KMS-11 (cell line): ENCODE measurements around the gene MACROD2.

ENCODE experiments used
- H2AFZ ChIP-seq: fragments of 200-600 bp; sonication (generic); 2 replicates; pipeline ENCODE4 v1.6.1; 2016; ENCODE audit warnings: antibody characterized with exemption, mixed run types, low read depth
- H3K27ac ChIP-seq: fragments of 200-600 bp; sonication (generic); 2 replicates; pipeline ENCODE4 v1.6.1; 2016; ENCODE audit warnings: mild to moderate bottlenecking, mixed run types
- H3K27me3 ChIP-seq: fragments of 200-600 bp; sonication (generic); 2 replicates; pipeline ENCODE4 v1.6.1; 2017; ENCODE audit warnings: mild to moderate bottlenecking, low read depth, mixed run types, moderate library complexity; ENCODE audit not compliant: insufficient read depth
- H3K36me3 ChIP-seq: fragments of 200-600 bp; sonication (generic); 2 replicates; pipeline ENCODE4 v1.6.1; 2017; ENCODE audit warnings: mild to moderate bottlenecking, mixed run types; ENCODE audit not compliant: insufficient read depth
- H3K4me1 ChIP-seq: fragments of 200-600 bp; sonication (generic); 2 replicates; pipeline ENCODE4 v1.6.1; 2016; ENCODE audit warnings: mild to moderate bottlenecking, low read depth, mixed run types; ENCODE audit not compliant: poor library complexity, severe bottlenecking
- H3K4me2 ChIP-seq: fragments of 200-600 bp; sonication (generic); 2 replicates; pipeline ENCODE4 v1.7.0; 2016; ENCODE audit warnings: mild to moderate bottlenecking, mixed run types
- H3K4me3 ChIP-seq: fragments of 200-600 bp; sonication (generic); IDR thresholded peaks from 2 replicates; pipeline ENCODE4 v1.6.1; 2017; ENCODE audit warnings: low read depth, low read length, mixed read lengths; ENCODE audit not compliant: insufficient read depth
- H3K79me2 ChIP-seq: fragments of 200-600 bp; sonication (generic); 2 replicates; pipeline ENCODE4 v1.6.1; 2016; ENCODE audit warnings: low read depth, mixed run types; ENCODE audit not compliant: insufficient read depth
- H3K9ac ChIP-seq: fragments of 200-600 bp; sonication (generic); 2 replicates; pipeline ENCODE4 v1.6.1; 2016; ENCODE audit warnings: mild to moderate bottlenecking, mixed run types
- H4K20me1 ChIP-seq: fragments of 200-600 bp; sonication (generic); 2 replicates; pipeline ENCODE4 v1.6.1; 2016; ENCODE audit warnings: mild to moderate bottlenecking, mixed run types; ENCODE audit not compliant: insufficient read depth
- TF ChIP-seq, protein P1 (sequence below): fragments of 200-600 bp; sonication (generic); conservative IDR thresholded peaks from 2 replicates; pipeline ENCODE4 v1.6.1; 2017; ENCODE audit warnings: low read depth, mild to moderate bottlenecking, antibody characterized with exemption, low read length, moderate library complexity, mixed read lengths

Gene MACROD2

DNA sequence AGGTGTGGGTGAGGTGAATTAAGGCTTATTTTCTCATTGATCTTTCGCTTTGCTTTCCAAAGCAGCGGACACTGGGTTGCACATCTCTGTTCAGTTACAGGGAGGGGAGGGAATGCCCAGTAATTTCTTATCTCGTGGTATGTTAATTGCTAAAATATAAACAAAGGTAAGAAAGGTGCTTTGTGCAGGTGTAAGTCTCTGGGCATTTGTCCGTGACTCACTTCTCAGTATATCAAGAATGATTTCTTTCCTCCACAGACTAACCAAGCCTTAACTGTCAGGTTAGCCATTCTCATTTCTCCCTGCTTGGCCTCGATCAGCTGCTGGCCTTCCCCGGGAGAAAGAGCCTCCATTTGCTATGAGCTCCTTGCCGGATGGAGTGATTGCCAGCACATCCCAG is 1715.9 kb downstream of the MACROD2 start:
- H3K9ac ChIP-seq = no peak overlapping the region
- H3K4me2 ChIP-seq = no peak overlapping the region
- H3K79me2 ChIP-seq = no peaks in the 10 kb centered on the region
- no peaks in the 10 kb centered on the region for H3K27me3 ChIP-seq
- no peak overlapping the region for H3K27ac ChIP-seq
- TF ChIP-seq, protein P1, sequence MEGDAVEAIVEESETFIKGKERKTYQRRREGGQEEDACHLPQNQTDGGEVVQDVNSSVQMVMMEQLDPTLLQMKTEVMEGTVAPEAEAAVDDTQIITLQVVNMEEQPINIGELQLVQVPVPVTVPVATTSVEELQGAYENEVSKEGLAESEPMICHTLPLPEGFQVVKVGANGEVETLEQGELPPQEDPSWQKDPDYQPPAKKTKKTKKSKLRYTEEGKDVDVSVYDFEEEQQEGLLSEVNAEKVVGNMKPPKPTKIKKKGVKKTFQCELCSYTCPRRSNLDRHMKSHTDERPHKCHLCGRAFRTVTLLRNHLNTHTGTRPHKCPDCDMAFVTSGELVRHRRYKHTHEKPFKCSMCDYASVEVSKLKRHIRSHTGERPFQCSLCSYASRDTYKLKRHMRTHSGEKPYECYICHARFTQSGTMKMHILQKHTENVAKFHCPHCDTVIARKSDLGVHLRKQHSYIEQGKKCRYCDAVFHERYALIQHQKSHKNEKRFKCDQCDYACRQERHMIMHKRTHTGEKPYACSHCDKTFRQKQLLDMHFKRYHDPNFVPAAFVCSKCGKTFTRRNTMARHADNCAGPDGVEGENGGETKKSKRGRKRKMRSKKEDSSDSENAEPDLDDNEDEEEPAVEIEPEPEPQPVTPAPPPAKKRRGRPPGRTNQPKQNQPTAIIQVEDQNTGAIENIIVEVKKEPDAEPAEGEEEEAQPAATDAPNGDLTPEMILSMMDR = no peak
- no peaks in the 10 kb centered on the region for H3K4me1 ChIP-seq
- no peak overlapping the region for H2AFZ ChIP-seq
- no peaks in the 10 kb centered on the region for H3K36me3 ChIP-seq
- H3K4me3 ChIP-seq = no peak overlapping the region
- no peaks in the 10 kb centered on the region for H4K20me1 ChIP-seq

DNA sequence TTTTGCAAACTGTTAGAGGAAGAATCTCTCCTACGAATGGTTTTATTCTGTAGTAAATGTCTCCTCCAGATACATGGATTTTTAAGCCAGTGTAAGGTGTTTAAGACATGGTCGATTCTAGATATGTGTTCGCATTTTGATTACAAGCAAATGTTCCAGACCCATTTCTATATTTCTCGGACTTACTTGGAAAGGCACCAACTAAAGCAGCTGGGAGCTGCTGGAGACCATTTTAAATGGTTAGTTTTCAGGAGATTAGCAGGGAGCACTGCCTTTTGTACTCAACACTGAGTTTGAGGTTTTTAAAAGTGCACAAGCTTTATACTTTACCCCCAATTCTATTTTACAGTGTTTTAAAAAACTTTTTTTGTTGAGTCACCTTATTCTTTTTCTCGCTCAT is 1720.9 kb downstream of the MACROD2 start:
- Histone ChIP-seq H3K9ac (no peak overlapping the region), H3K36me3 (no peaks in the 10 kb centered on the region), H3K27ac (no peak overlapping the region), H4K20me1 (no peaks in the 10 kb centered on the region), H2AFZ (no peak overlapping the region), H3K27me3 (no peaks in the 10 kb centered on the region), H3K4me1 (no peaks in the 10 kb centered on the region), H3K4me3 (no peak overlapping the region), H3K79me2 (no peaks in the 10 kb centered on the region), H3K4me2 (no peak overlapping the region)
- TF ChIP-seq, protein P1 = no peak

DNA sequence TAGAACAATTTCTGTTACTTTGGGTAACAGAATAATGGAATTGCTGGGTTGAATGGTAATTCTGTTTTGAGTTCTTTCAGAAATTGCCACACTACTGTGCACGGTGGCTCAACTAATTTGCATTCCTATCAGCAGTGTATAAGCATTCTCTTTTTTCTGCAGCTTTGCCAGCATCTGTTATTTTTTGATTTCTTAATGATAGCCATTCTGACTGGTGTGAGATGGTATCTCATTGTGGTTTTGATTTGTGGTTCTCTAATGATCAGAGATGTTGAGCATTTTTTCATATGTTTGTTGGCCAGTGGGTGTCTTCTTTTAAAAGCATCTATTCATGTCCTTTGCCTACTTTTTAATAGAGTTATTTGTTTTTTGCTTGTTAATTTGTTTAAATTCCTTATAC is 1731.1 kb downstream of the MACROD2 start:
- TF ChIP-seq, protein P1 = no peak
- H3K4me3 ChIP-seq = no peak overlapping the region
- no peaks in the 10 kb centered on the region for H3K79me2 ChIP-seq

DNA sequence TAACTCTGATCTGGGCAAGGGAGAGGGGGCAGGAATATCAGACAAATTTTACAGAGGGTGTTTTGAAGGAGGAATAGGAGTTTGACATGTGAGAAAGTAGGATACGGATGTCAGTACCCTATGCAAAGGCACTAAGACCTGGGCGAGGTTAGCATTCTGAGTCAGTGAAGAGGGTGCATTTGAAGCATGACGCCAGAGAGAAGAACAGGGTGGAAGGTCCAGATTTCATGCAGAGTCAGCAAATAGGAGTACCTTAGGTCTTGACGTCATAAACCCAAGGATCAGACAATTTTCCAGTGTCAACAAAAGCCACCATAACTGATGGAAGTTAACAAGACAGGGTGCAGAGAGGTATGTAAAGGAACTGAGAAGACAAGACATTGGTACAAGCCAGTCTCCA is 1738.7 kb downstream of the MACROD2 start:
- Histone ChIP-seq H3K36me3 (no peaks in the 10 kb centered on the region), H3K79me2 (no peaks in the 10 kb centered on the region), H3K9ac (no peak overlapping the region), H3K4me2 (no peak overlapping the region), H3K27me3 (no peaks in the 10 kb centered on the region), H2AFZ (no peak overlapping the region), H3K27ac (no peak overlapping the region), H3K4me1 (no peaks in the 10 kb centered on the region), H4K20me1 (no peaks in the 10 kb centered on the region), H3K4me3 (no peak overlapping the region)
- TF ChIP-seq, protein P1 = no peak

More for the DNA sequence above, 1731.1 kb downstream of the MACROD2 start:
- Histone ChIP-seq H2AFZ (no peak overlapping the region), H3K9ac (no peak overlapping the region), H3K36me3 (no peaks in the 10 kb centered on the region), H4K20me1 (no peaks in the 10 kb centered on the region), H3K27ac (no peak overlapping the region), H3K4me2 (no peak overlapping the region), H3K4me1 (no peaks in the 10 kb centered on the region), H3K27me3 (no peaks in the 10 kb centered on the region)

DNA sequence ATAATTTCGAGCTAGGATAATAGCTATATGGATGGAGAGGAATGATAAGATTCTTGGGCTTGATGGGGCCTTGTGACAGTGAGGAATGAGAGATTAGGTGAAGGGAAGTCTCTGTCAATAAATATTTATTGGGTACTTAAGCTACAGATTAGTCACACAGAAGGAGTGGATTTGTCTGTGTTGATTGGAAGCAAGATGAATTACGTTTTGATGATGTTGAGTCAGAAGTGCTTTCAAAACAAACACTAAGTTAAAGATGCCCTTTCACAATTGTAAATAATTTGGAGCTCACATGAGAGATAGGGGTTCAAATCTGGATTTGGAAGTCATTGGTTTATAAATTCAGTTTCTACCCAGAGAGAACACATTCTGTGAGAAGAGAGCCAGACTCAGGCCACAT is 1743.7 kb downstream of the MACROD2 start:
- Histone ChIP-seq H3K79me2 (no peaks in the 10 kb centered on the region), H3K4me2 (no peak overlapping the region), H3K27me3 (no peaks in the 10 kb centered on the region), H3K36me3 (no peaks in the 10 kb centered on the region), H4K20me1 (no peaks in the 10 kb centered on the region), H2AFZ (no peak overlapping the region), H3K27ac (no peak overlapping the region), H3K4me3 (no peak overlapping the region), H3K9ac (no peak overlapping the region), H3K4me1 (no peaks in the 10 kb centered on the region)
- TF ChIP-seq, protein P1 = no peak
